NCI-H524 (cell line): ENCODE results near the gene ARL15.
"Not testable (repeated sequence)": the region's sequence is repeated elsewhere in the genome, so short reads cannot be mapped to it uniquely, and the experiment has no call there.

Experiments used
- DNase-seq, 2 experiments: peaks; one replicate each; lab custom pipeline; 2025; lab: John Stamatoyannopoulos, UW

ARL15 gene

DNA sequence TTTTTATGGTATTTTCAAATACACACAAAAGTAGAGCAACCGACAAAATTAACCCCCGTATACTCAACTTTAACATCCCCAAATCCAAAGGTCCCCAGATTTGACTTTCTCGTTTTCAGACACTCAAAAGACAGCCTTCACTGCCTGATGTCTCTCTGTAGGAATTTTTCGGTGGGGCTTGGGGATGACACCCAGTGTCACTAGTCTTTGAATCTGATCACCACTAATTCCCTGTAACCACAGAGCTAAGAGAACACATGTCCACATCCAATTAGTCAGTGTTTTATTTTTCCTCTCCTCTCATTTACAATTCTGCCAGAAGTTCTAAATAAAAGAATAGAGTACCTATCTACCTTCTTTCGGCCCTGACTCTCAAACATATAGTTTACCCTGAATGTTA lies 324.6 kb downstream of the ARL15 start:
- no peak for DNase-seq

- no peak for DNase-seq
Observed at GRCh38 chr5:53984971-53985370, 325.4 kb downstream of the ARL15 start.

DNA sequence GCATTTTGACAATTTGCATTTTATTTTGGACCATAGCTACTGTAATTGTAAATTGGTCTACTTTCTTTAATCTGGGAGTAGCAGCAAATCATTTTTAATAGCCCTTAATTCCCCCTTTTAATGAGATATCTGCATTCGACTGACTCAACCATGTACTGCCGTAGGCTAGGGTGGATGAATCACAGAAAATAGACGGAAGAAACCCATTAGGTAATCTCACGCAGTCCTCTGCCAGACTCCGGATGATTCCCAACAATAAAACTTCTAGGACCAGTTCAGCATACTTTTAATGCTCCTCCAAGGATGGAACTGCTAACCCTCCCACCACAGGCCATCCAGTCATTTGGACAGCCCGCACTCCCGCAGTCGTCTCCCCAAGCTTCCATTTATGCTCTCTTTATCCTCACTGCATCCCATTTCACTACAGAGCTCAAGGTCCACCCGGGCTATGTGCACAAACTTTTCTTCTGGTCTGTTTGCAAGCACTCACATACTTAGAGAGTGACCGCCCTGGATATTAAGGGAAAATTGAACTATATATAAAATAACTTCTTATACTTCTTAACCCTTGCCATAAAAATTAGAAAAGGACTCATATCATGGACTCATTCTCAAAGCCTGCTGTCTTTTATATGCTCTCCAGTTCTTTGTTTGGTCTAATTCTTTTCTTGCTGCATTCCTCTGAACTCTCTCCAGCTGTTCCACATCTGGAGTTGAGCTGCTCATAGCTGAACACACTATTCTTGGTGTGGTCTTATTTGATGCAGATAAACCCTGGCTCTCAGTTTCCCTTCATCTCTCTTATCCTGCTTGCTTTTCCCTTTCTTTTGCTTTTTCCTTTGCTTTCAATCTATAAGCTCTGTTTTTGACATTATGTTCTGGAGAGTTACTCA lies 326.6 kb downstream of the ARL15 start:
- DNase-seq = no peak

DNA sequence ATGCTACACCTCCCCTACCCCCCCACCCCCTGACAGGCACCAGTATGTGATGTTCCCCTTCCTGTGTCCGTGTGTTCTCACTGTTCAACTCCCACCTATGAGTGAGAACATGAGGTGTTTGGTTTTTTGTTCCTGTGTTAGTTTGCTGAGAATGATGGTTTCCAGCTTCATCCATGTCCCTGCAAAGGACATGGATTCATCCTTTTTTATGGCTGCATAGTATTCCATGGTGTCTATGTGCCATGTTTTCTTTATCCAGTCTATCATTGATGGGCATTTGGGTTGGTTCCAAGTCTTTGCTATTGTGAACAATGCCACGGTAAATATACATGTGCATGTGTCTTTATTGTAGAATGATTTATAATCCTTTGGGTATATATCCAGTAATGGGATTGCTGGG lies 328.1 kb downstream of the ARL15 start:
- DNase-seq = not testable (repeated sequence)

DNA sequence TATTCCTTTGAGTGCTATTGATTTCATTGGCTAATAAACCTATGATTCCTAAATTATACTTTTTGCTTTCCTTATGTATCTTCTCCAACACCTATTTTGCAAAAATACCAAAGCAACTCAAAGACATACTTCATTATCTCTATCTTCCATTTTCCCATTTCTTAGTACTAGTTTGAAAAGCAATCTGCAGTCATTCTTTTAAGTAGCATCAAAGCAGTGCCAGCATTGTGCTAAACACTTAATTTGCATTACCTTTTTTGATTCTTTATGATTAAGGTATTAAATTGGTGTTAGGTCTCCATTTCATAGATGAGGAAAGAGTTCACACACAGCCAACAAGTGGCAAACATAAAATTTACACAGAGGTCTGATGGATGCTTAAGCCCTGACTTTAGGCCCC lies 330.3 kb downstream of the ARL15 start:
- no peak for DNase-seq

DNA sequence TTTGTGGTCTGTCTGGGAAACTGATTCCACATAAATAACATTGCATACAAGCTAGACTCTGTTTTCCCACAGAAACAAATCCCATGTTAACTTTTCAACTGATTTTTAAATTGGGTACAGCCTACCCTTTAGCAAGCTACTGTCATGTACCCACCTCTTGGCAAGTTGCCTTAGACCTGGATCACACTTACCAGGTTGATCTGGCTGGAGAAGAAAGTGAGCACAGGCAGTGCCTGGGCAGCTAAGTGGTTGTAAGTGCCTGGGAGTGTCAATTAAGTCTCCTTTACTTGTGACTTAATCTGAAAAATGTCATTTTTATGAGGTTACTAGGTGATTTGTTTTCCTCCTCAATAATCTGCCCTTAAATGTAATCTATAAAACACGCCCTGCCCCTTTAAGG lies 336.4 kb downstream of the ARL15 start:
- peak in 1 of 2 experiments; percentile 2 for DNase-seq

DNA sequence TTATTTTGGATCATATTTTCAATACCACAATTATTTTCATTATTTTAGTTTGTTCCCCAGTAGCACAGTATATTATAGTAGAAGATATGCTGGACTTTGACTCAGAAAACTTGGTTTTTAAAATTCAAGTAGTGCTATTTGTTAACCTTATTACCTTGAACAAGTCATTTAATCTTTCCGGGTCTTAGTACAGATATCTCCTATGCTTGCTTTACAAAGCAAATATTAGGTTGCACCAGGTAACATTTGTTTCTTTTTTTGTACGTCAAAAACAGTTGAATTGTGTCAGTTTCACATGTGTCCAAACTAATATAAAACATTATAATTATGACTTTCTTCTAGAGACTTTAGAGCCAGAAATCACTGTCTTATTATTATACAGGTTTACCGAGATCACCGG lies 338.1 kb downstream of the ARL15 start:
- DNase-seq = no peak

GRCh38 chr5:53971551-53971950 lies 338.8 kb downstream of the ARL15 start:
- no peak for DNase-seq

- no peak for DNase-seq
Observed at GRCh38 chr5:53971131-53971530, 339.2 kb downstream of the ARL15 start.

DNA sequence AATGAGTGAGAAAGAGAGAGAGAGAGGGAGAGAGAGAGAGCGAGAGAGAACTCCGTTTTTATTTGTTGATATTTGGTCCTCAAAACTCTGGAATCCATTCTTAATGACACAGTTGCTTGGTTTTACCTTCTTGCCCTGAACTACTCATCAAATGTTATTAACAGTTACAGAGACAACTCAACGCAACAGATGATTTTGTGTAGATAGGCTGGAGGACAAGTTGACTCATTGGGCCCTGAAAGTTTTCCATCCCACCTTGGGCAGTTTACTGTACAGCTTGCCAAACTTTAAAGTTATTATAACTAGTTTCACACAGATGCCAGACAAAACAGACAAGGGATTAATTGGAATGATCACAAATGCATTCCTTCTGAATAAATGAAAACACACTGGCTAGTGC lies 339.9 kb downstream of the ARL15 start:
- no peak for DNase-seq

- no peak for DNase-seq
Observed at GRCh38 chr5:53969176-53969730, 341.1 kb downstream of the ARL15 start.

GRCh38 chr5:53965459-53965858 lies 344.9 kb downstream of the ARL15 start:
- DNase-seq = no peak

DNA sequence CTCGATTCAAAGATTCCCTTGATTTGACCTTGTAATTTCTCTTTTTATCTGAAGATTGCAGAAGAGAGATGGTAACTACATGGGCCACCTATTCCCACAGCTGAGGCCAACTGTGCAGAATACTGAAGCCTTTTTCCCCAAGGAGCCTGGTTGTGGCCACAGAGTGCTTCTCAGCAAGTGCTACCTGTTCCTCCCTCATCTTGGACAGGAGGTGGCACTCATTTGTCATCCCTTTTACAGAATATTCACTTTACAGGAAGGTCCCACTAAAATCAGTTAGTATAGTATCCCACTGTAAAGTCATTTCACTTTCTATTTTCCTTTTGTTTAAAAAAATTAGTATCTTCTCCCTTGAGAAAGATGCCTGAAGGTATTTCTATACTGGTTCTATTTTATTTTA lies 346.4 kb downstream of the ARL15 start:
- no peak for DNase-seq

DNA sequence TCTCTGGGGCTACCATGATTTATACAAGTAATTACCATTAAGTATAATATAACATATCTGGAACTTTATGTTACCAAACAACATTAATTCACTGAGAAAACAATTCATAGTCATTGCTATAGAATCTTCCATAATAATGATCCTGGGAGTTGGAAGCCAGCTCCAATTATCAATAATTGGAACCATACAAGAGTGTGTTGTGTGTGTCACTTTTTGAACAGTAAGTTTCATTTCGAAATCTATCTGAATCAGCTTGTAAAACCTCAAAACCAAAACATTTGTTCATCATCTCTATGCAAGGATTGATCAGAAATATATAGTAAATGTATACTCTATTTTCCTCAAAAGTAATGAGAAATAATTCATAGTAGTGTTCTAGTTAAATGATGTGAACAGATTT lies 348.1 kb downstream of the ARL15 start:
- no peak for DNase-seq

- DNase-seq = no peak
Observed at GRCh38 chr5:53956632-53957031, 353.7 kb downstream of the ARL15 start.

- DNase-seq = no peak
Observed at GRCh38 chr5:53956196-53956595, 354.2 kb downstream of the ARL15 start.

- no peak for DNase-seq
Observed at GRCh38 chr5:53950621-53951020, 359.8 kb downstream of the ARL15 start.

GRCh38 chr5:53948598-53948997 lies 361.8 kb downstream of the ARL15 start:
- DNase-seq = no peak

DNA sequence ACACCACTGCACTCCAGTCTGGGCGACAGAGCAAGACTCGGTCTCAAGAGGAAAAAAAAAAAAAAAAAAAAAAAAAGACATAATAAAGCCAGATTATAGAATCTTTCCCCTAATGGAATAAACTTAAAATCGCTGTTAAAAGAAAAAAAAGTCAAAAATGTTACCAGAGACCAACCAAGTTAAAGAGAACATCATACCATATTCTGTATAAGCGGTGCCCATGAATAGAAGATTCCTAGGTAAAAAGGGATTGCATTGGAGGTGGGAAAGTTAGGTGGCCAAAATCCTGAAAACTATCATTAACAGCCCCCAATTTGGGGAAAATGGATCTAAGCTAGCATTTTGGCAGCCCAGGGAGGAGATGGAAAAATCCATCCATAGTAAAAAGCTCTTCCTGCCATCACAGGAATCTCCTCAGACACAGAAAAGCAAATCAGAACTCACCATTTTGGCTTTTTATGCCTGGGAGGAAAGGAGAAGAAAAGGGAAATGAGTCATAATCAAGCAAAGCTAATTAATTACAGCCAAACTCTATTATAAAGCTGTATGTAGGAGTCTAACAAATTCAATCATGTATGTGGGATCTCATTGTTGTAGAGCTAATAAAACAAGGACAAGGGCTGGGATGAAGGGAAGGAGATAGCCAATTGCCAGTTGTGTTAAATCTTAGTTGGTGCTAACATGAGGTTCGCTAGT lies 363.8 kb downstream of the ARL15 start:
- no peak for DNase-seq

- DNase-seq = no peak
Observed at GRCh38 chr5:53944981-53945380, 365.4 kb downstream of the ARL15 start.

DNA sequence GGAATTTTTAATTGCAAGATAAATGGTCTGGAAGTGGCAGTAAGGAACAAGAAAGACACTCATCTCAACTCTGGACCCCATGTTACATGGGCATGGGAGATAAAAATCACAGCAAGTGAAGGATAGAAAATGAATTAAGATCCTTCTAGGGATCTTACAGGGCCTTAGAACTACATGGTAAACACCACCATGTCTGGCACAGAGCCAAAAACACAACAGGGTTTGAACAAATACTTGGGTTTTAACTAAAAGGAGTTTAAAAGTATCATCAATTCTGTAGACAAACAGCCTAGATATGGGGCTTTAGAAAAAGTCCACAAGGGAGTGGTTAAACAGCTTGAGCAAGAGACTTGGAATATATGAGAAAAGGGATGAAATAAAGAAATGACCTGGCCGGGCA lies 366.4 kb downstream of the ARL15 start:
- no peak for DNase-seq

GRCh38 chr5:53942724-53943123 lies 367.6 kb downstream of the ARL15 start:
- DNase-seq = no peak

DNA sequence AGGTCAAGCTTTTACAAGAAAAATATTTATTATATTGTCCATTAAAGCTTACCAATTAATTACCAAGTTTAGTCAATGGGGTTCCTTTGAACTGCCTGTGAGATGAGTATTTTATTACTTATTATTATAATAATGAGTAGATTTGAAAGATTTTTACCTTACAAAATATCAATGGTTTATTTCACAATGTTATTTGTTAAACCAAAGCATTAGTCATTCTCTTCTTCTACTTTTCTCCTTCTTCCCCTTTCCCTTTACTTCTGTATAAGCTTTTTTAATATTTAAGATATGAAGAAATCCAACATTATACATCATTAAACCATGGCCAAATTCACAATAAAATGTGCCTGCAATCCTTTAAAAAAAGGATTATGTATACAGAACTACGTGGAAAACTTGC lies 369.5 kb downstream of the ARL15 start:
- no peak for DNase-seq
